Type B pancreatic cell (in vitro differentiated cells): ENCODE data around the gene NEDD9. TPM values are rescaled to one million over a fixed set of nuclear protein-coding genes. Genes with fewer than 3 reads are reported as not detected.

ENCODE experiments used
- DNase-seq: peaks from one replicate; pipeline ENCODE4 v3.0.0; 2021; ENCODE audit warnings: mixed read lengths; ENCODE audit not compliant: unreplicated experiment; ENCODE audit errors: extremely low spot score
- H3K27ac Mint-ChIP-seq: 2 replicates; pipeline ENCODE4 v1.8.0; 2021; ENCODE audit warnings: mild to moderate bottlenecking, mixed read lengths
- H3K27me3 Mint-ChIP-seq: 2 replicates; pipeline ENCODE4 v1.8.0; 2021; ENCODE audit warnings: mixed read lengths
- H3K36me3 Mint-ChIP-seq: 2 replicates; pipeline ENCODE4 v1.8.0; 2021; ENCODE audit warnings: mixed read lengths
- H3K4me1 Mint-ChIP-seq: one replicate; pipeline ENCODE4 v1.8.0; 2021; ENCODE audit warnings: mixed read lengths; ENCODE audit not compliant: unreplicated experiment
- H3K4me3 Mint-ChIP-seq: 2 replicates; pipeline ENCODE4 v1.8.0; 2021; ENCODE audit warnings: mild to moderate bottlenecking, mixed read lengths
- H3K9me3 Mint-ChIP-seq: 2 replicates; pipeline ENCODE4 v1.8.0; 2021; ENCODE audit warnings: mixed read lengths
- total RNA-seq: library from RNA; stranded (reverse); gene quantifications from 2 replicates; pipeline ENCODE4 v1.2.1, GENCODE V29; 2021; ENCODE audit warnings: low replicate concordance
- TF ChIP-seq, protein P1 (sequence below): fragments of 200-600 bp; sonication (generic); conservative IDR thresholded peaks from 2 replicates; pipeline ENCODE4 v1.5.0; 2021; ENCODE audit warnings: antibody characterized with exemption, mild to moderate bottlenecking

The NEDD9 gene
- total RNA-seq, 1 donor from 2014 or later = 21.3 TPM

- Mint-ChIP-seq H3K4me3 (no peak overlapping the region), H3K4me1 (peaks cover 35% of the 10 kb centered on the region), H3K27ac (no peak overlapping the region), H3K36me3 (peaks cover 27% of the 10 kb centered on the region), H3K27me3 (no peaks in the 10 kb centered on the region), H3K9me3 (no peaks in the 10 kb centered on the region)
- no peak for DNase-seq
- TF ChIP-seq, protein P1, sequence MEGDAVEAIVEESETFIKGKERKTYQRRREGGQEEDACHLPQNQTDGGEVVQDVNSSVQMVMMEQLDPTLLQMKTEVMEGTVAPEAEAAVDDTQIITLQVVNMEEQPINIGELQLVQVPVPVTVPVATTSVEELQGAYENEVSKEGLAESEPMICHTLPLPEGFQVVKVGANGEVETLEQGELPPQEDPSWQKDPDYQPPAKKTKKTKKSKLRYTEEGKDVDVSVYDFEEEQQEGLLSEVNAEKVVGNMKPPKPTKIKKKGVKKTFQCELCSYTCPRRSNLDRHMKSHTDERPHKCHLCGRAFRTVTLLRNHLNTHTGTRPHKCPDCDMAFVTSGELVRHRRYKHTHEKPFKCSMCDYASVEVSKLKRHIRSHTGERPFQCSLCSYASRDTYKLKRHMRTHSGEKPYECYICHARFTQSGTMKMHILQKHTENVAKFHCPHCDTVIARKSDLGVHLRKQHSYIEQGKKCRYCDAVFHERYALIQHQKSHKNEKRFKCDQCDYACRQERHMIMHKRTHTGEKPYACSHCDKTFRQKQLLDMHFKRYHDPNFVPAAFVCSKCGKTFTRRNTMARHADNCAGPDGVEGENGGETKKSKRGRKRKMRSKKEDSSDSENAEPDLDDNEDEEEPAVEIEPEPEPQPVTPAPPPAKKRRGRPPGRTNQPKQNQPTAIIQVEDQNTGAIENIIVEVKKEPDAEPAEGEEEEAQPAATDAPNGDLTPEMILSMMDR = no peak
Observed at GRCh38 chr6:11212664-11213063, 19.8 kb downstream of the NEDD9 start.

- Mint-ChIP-seq H3K27me3 (no peaks in the 10 kb centered on the region), H3K27ac (no peak overlapping the region)
Observed at GRCh38 chr6:11211254-11211653, 21.2 kb downstream of the NEDD9 start.

GRCh38 chr6:11210386-11211138 lies 21.9 kb downstream of the NEDD9 start:
- peaks cover 39% of the 10 kb centered on the region for H3K36me3 Mint-ChIP-seq

More at GRCh38 chr6:11211254-11211653, 21.2 kb downstream of the NEDD9 start:
- H3K4me3 Mint-ChIP-seq = no peak overlapping the region
- DNase-seq = no peak
- H3K36me3 Mint-ChIP-seq = peaks cover 39% of the 10 kb centered on the region
- TF ChIP-seq, protein P1 = no peak
- H3K9me3 Mint-ChIP-seq = no peaks in the 10 kb centered on the region
- H3K4me1 Mint-ChIP-seq = peaks cover 48% of the 10 kb centered on the region

GRCh38 chr6:11209906-11210305 lies 22.6 kb downstream of the NEDD9 start:
- Mint-ChIP-seq H3K27me3 (no peaks in the 10 kb centered on the region), H3K4me1 (peaks cover 38% of the 10 kb centered on the region), H3K36me3 (peaks cover 33% of the 10 kb centered on the region), H3K27ac (no peak overlapping the region), H3K4me3 (no peak overlapping the region), H3K9me3 (no peaks in the 10 kb centered on the region)
- TF ChIP-seq, protein P1 = no peak
- DNase-seq = no peak

More at GRCh38 chr6:11210386-11211138, 21.9 kb downstream of the NEDD9 start:
- Mint-ChIP-seq H3K27ac (no peak overlapping the region), H3K4me3 (no peak overlapping the region), H3K9me3 (no peaks in the 10 kb centered on the region), H3K4me1 (peaks cover 44% of the 10 kb centered on the region), H3K27me3 (no peaks in the 10 kb centered on the region)
- DNase-seq = no peak
- TF ChIP-seq, protein P1 = no peak

GRCh38 chr6:11209369-11209768 lies 23.1 kb downstream of the NEDD9 start:
- Mint-ChIP-seq H3K4me1 (peaks cover 38% of the 10 kb centered on the region), H3K27ac (no peak overlapping the region), H3K27me3 (no peaks in the 10 kb centered on the region), H3K4me3 (no peak overlapping the region), H3K36me3 (peaks cover 29% of the 10 kb centered on the region), H3K9me3 (no peaks in the 10 kb centered on the region)
- TF ChIP-seq, protein P1 = no peak
- DNase-seq = no peak
